Glutamatergic neuron (in vitro differentiated cells): ENCODE results near the gene CYP27C1. TPM values are rescaled to one million over a fixed set of nuclear protein-coding genes. Genes with fewer than 3 reads are reported as not detected.

Experiments
- DNase-seq: peaks from one replicate; pipeline ENCODE4 v3.0.0; 2022
- H3K27ac Mint-ChIP-seq: one replicate; pipeline ENCODE4 v1.8.0; 2020; ENCODE audit warnings: mild to moderate bottlenecking, mixed read lengths, inconsistent platforms; ENCODE audit not compliant: unreplicated experiment
- H3K27me3 Mint-ChIP-seq: one replicate; pipeline ENCODE4 v1.8.0; 2020; ENCODE audit warnings: mild to moderate bottlenecking, moderate library complexity, mixed read lengths, inconsistent platforms; ENCODE audit not compliant: unreplicated experiment
- H3K36me3 Mint-ChIP-seq: one replicate; pipeline ENCODE4 v1.8.0; 2020; ENCODE audit warnings: mild to moderate bottlenecking, mixed read lengths, inconsistent platforms; ENCODE audit not compliant: unreplicated experiment
- H3K4me1 Mint-ChIP-seq: one replicate; pipeline ENCODE4 v1.8.0; 2020; ENCODE audit warnings: mild to moderate bottlenecking, low read depth, mixed read lengths, inconsistent platforms; ENCODE audit not compliant: unreplicated experiment
- H3K4me3 Mint-ChIP-seq: one replicate; pipeline ENCODE4 v1.8.0; 2020; ENCODE audit warnings: mild to moderate bottlenecking, mixed read lengths, inconsistent platforms; ENCODE audit not compliant: unreplicated experiment
- H3K9me3 Mint-ChIP-seq: one replicate; pipeline ENCODE4 v1.8.0; 2020; ENCODE audit warnings: mild to moderate bottlenecking, moderate library complexity, mixed read lengths, inconsistent platforms; ENCODE audit not compliant: unreplicated experiment
- total RNA-seq: library from RNA; stranded (reverse); fragmentation: NEBNext Ultra II Directional; extraction: Animal tissue kit (Norgen Biotek cat#: 25700); gene quantifications from one replicate; pipeline ENCODE4 v1.2.1, GENCODE V29; 2021; ENCODE audit not compliant: unreplicated experiment
- TF ChIP-seq, protein P1 (sequence below): fragments of 200-600 bp; sonication (generic); IDR thresholded peaks from one replicate; pipeline ENCODE4 v1.5.0; 2021; ENCODE audit not compliant: partially characterized antibody, unreplicated experiment

Gene CYP27C1
- total RNA-seq, 1 donor from 2014 or later, result 4.3 TPM

- no peak overlapping the region for H3K27ac Mint-ChIP-seq
- peaks cover 10% of the 10 kb centered on the region for H3K27me3 Mint-ChIP-seq
- TF ChIP-seq, protein P1, sequence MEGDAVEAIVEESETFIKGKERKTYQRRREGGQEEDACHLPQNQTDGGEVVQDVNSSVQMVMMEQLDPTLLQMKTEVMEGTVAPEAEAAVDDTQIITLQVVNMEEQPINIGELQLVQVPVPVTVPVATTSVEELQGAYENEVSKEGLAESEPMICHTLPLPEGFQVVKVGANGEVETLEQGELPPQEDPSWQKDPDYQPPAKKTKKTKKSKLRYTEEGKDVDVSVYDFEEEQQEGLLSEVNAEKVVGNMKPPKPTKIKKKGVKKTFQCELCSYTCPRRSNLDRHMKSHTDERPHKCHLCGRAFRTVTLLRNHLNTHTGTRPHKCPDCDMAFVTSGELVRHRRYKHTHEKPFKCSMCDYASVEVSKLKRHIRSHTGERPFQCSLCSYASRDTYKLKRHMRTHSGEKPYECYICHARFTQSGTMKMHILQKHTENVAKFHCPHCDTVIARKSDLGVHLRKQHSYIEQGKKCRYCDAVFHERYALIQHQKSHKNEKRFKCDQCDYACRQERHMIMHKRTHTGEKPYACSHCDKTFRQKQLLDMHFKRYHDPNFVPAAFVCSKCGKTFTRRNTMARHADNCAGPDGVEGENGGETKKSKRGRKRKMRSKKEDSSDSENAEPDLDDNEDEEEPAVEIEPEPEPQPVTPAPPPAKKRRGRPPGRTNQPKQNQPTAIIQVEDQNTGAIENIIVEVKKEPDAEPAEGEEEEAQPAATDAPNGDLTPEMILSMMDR, result no peak
- DNase-seq, result no peak
- peaks cover 34% of the 10 kb centered on the region for H3K4me1 Mint-ChIP-seq
- H3K36me3 Mint-ChIP-seq, result no peaks in the 10 kb centered on the region
- H3K4me3 Mint-ChIP-seq, result no peak overlapping the region
- H3K9me3 Mint-ChIP-seq, result peaks cover 4% of the 10 kb centered on the region
Observed at GRCh38 chr2:127173057-127173456, 47.0 kb downstream of the CYP27C1 start.

DNA sequence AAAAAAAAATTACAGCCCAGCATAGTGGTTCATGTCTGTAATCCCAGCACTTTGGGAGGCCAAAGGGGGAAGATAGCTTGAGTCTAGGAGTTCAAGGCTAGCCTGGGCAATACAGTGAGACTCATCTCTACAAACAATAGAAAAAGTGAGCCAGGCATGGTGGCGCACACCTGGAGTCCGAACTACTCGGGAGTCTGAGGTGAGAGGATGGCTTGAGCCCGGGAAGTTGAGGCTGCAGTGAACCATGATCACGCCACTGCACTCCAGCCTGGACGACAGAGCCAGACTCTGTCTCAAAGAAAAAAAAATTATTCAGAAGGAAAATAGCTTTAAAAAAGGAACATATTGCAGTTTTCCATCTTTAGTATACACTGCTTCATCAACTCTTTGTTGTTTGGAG, 47.8 kb downstream of the CYP27C1 start:
- peaks cover 34% of the 10 kb centered on the region for H3K4me1 Mint-ChIP-seq
- H3K9me3 Mint-ChIP-seq, result peaks cover 4% of the 10 kb centered on the region
- H3K36me3 Mint-ChIP-seq, result no peaks in the 10 kb centered on the region
- no peak overlapping the region for H3K27ac Mint-ChIP-seq
- H3K27me3 Mint-ChIP-seq, result peaks cover 7% of the 10 kb centered on the region
- TF ChIP-seq, protein P1, result no peak
- no peak overlapping the region for H3K4me3 Mint-ChIP-seq
- DNase-seq, result no peak

- DNase-seq, result no peak
- peaks cover 30% of the 10 kb centered on the region for H3K4me1 Mint-ChIP-seq
- TF ChIP-seq, protein P1, result no peak
- H3K27ac Mint-ChIP-seq, result no peak overlapping the region
- peaks cover 3% of the 10 kb centered on the region for H3K27me3 Mint-ChIP-seq
- H3K36me3 Mint-ChIP-seq, result no peaks in the 10 kb centered on the region
- no peak overlapping the region for H3K4me3 Mint-ChIP-seq
- H3K9me3 Mint-ChIP-seq, result peaks cover 2% of the 10 kb centered on the region
Observed at GRCh38 chr2:127170452-127171197, 49.5 kb downstream of the CYP27C1 start.

- Mint-ChIP-seq H3K27ac (no peak overlapping the region), H3K4me1 (peaks cover 27% of the 10 kb centered on the region), H3K9me3 (peaks cover 2% of the 10 kb centered on the region), H3K27me3 (peaks cover 3% of the 10 kb centered on the region), H3K4me3 (no peak overlapping the region), H3K36me3 (no peaks in the 10 kb centered on the region)
- TF ChIP-seq, protein P1, result no peak
- no peak for DNase-seq
Observed at GRCh38 chr2:127170021-127170420, 50.1 kb downstream of the CYP27C1 start.

DNA sequence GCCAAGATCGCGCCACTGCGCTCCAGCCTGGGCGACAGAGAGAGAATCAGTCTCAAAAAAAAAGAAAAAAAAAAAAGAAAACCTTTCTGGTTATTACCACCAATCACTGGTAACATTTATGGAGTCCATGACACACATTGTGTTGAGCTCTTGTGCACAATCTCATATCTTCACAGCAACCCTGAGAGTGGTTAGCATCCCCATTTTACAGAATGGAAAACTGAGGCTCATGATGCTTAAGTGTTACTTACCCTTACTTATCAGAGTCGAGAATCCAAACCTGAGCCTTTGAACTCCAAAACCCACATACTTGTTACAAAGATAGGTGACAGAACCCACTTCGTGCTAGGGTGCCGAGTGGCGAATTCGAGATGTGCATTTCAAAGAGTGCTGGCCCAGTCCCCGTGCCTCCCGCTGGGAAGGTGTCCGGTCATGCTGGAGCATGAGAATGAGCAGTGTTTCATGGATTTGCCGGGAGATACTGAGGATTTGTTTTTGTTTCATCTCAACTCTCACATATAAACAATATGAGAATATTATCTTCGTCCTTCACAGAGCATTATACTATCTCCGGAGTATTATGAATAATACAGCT, 50.9 kb downstream of the CYP27C1 start:
- Mint-ChIP-seq H3K9me3 (peaks cover 2% of the 10 kb centered on the region), H3K27ac (no peak overlapping the region), H3K4me3 (no peak overlapping the region), H3K27me3 (peaks cover 3% of the 10 kb centered on the region), H3K36me3 (no peaks in the 10 kb centered on the region), H3K4me1 (peaks cover 21% of the 10 kb centered on the region)
- TF ChIP-seq, protein P1, result no peak
- DNase-seq, result no peak
